Caco-2 (cell line): ENCODE data around the gene PLEKHA4. TPM values are rescaled to one million over a fixed set of nuclear protein-coding genes. Genes with fewer than 3 reads are reported as not detected.

Experiments used
- BruUV-seq: library from RNA; stranded (reverse); fragments of 400-500 nt; replicated peaks from 2 replicates; lab custom pipeline; 2021; lab: Mats Ljungman, UMichigan
- CTCF ChIA-PET: fragments of 300-600 bp; sonication (Branson Sonifier 250); formaldehyde crosslinking; loops from one replicate; lab custom pipeline; 2022; ENCODE audit warnings: antibody characterized with exemption; lab: Charles Lee
- POLR2A ChIA-PET: fragments of 300-600 bp; sonication (Branson Sonifier 250); formaldehyde crosslinking; loops from one replicate; lab custom pipeline; 2022; ENCODE audit warnings: antibody characterized with exemption; lab: Charles Lee
- DNase-seq, 2 experiments: peaks; one replicate each; pipeline versions ENCODE4 v3.0.0 to v3.0.0-alpha.2; 2020 to 2022
- H3K27me3 ChIP-seq: replicated peaks from 2 replicates; pipeline ENCODE4 v1.6.0; 2011; ENCODE audit warnings: low read length; ENCODE audit not compliant: control insufficient read depth, insufficient read depth
- H3K36me3 ChIP-seq: 2 replicates; pipeline ENCODE4 v1.5.1; 2011; ENCODE audit warnings: low read length; ENCODE audit not compliant: control insufficient read depth, insufficient read depth
- H3K4me1 ChIP-seq: fragments of 250-450 bp; sonication (Bioruptor Pico); 2 replicates; pipeline ENCODE4 v1.5.1; 2020; ENCODE audit warnings: mild to moderate bottlenecking
- H3K4me3 ChIP-seq: 2 replicates; pipeline ENCODE4 v1.5.1; 2011; ENCODE audit warnings: low read depth, mild to moderate bottlenecking, control low read depth, low read length
- H3K9me3 ChIP-seq: fragments of 250-450 bp; sonication (Bioruptor Pico); 2 replicates; pipeline ENCODE4 v1.5.1; 2020; ENCODE audit warnings: mild to moderate bottlenecking, moderate library complexity
- H3K27ac Mint-ChIP-seq: one replicate; pipeline ENCODE4 v1.8.0; 2022; ENCODE audit warnings: mixed read lengths; ENCODE audit not compliant: unreplicated experiment
- H3K27me3 Mint-ChIP-seq: one replicate; pipeline ENCODE4 v1.8.0; 2022; ENCODE audit warnings: mixed read lengths; ENCODE audit not compliant: insufficient read depth, unreplicated experiment
- H3K36me3 Mint-ChIP-seq: one replicate; pipeline ENCODE4 v1.8.0; 2022; ENCODE audit warnings: mild to moderate bottlenecking, mixed read lengths; ENCODE audit not compliant: insufficient read depth, unreplicated experiment
- H3K4me1 Mint-ChIP-seq: one replicate; pipeline ENCODE4 v1.8.0; 2022; ENCODE audit warnings: low read depth, mixed read lengths; ENCODE audit not compliant: unreplicated experiment
- H3K4me3 Mint-ChIP-seq: one replicate; pipeline ENCODE4 v1.8.0; 2022; ENCODE audit warnings: mild to moderate bottlenecking, moderate library complexity, mixed read lengths; ENCODE audit not compliant: unreplicated experiment
- H3K9me3 Mint-ChIP-seq: one replicate; pipeline ENCODE4 v1.8.0; 2022; ENCODE audit warnings: mixed read lengths; ENCODE audit not compliant: unreplicated experiment
- intact Hi-C: fragments of 100-400 bp; cut with micrococcal nuclease; formaldehyde crosslinking; loops from one replicate; pipeline ENCODE4 v1.10.0; 2022; ENCODE audit not compliant: unreplicated experiment
- total RNA-seq: library from RNA; stranded (reverse); gene quantifications from 2 replicates; pipeline ENCODE4 v1.2.3, GENCODE V29; 2022
- TF ChIP-seq, protein P1 (sequence below), 2 experiments: fragments of 200-600 bp in 1 of 2; IDR thresholded peaks; 1 replicate in 1 of 2; 2 replicates in 1 of 2; pipeline versions ENCODE4 v1.5.1 to v1.8.0; 2011 to 2022; ENCODE audit warnings: antibody characterized with exemption in 1 of 2, control low read depth in 1 of 2, inconsistent platforms in 1 of 2, low read depth in 1 of 2, low read length in 1 of 2, mild to moderate bottlenecking in 1 of 2, moderate library complexity in 1 of 2; ENCODE audit not compliant: insufficient read depth in 1 of 2, severe bottlenecking in 1 of 2, unreplicated experiment in 1 of 2

Gene PLEKHA4
- total RNA-seq, 1 experiment from 2014 or later: 3.9 TPM

DNA sequence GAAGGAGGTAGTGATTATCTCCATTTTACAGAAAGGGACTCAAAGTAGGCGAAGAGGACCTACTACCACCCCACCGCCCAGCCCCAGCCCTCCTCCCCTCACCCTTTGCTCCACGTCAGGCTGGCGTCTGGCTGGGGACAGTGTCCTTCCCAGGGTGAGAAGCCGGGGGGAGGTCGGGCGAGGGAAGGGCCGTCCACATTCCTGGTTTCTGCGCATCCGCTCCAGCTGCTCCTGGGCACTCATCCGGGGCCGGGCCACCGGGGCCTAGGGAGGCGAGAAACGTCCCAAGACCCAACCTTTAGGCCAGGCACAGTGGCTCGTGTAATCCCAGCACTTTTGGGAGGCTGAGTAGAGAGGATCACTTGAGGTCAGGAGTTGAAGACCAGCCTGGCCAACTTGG lies 27.4 kb downstream of the PLEKHA4 start:
- no peak for DNase-seq
- Mint-ChIP-seq H3K4me1 (peaks cover 7% of the 10 kb centered on the region), H3K27me3 (no peaks in the 10 kb centered on the region), H3K4me3 (no peak overlapping the region), H3K27ac (no peak overlapping the region), H3K9me3 (no peaks in the 10 kb centered on the region), H3K36me3 (peaks cover 23% of the 10 kb centered on the region)
- Histone ChIP-seq H3K9me3 (no peaks in the 10 kb centered on the region), H3K4me1 (peaks cover 8% of the 10 kb centered on the region; the same call in 1 of the 2 replicates), H3K4me3 (no peak overlapping the region), H3K27me3 (no peaks in the 10 kb centered on the region), H3K36me3 (no peaks in the 10 kb centered on the region; the same call in 1 of the 2 replicates)
- POLR2A ChIA-PET: no interaction called here
- CTCF ChIA-PET: interaction anchor here (0.8 to 2.9 kb wide), 4 partner anchors 46 to 130 kb away, joined by 4 to 48 read pairs (median 24); no protein-coding TSS in a partner anchor
- no TSS peak for BruUV-seq
- intact Hi-C loops: loop anchor here (5.0 kb wide), 1 partner anchor 121 kb away; no protein-coding TSS in a partner anchor
- TF ChIP-seq, protein P1, sequence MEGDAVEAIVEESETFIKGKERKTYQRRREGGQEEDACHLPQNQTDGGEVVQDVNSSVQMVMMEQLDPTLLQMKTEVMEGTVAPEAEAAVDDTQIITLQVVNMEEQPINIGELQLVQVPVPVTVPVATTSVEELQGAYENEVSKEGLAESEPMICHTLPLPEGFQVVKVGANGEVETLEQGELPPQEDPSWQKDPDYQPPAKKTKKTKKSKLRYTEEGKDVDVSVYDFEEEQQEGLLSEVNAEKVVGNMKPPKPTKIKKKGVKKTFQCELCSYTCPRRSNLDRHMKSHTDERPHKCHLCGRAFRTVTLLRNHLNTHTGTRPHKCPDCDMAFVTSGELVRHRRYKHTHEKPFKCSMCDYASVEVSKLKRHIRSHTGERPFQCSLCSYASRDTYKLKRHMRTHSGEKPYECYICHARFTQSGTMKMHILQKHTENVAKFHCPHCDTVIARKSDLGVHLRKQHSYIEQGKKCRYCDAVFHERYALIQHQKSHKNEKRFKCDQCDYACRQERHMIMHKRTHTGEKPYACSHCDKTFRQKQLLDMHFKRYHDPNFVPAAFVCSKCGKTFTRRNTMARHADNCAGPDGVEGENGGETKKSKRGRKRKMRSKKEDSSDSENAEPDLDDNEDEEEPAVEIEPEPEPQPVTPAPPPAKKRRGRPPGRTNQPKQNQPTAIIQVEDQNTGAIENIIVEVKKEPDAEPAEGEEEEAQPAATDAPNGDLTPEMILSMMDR (IDR thresholded peaks at IDR 0.05; ENCODE audit: insufficient read depth in 1 of 2, low read depth in 1 of 2, low read length in 1 of 2, severe bottlenecking in 1 of 2, unreplicated experiment in 1 of 2): no peak

DNA sequence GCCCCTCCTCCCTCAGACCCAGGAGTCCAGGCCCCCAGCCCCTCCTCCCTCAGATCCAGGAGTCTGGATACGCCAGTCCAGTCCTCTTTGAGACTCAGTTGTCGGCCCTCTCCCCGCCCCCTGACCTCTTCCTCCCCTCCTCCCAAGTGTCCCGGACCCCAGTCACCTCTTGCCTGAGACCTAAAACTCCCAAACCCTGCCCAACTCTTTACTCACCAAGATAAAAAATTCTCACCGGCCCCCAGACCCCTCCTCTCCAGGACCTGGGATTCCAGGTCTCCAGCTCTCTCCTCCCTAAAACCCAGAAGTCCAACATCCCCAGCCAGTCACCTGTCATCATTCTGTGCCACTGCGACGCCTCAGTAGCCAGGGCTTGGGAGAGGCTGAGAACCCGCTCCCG lies 30.7 kb downstream of the PLEKHA4 start:
- H3K36me3 Mint-ChIP-seq: peaks cover 17% of the 10 kb centered on the region
- H3K9me3 Mint-ChIP-seq: no peaks in the 10 kb centered on the region
- H3K27me3 Mint-ChIP-seq: no peaks in the 10 kb centered on the region
- TF ChIP-seq, protein P1 (IDR thresholded peaks at IDR 0.05; ENCODE audit: insufficient read depth in 1 of 2, low read depth in 1 of 2, low read length in 1 of 2, severe bottlenecking in 1 of 2, unreplicated experiment in 1 of 2): no peak
- no peak overlapping the region for H3K4me3 ChIP-seq
- no peaks in the 10 kb centered on the region for H3K9me3 ChIP-seq
- H3K4me1 Mint-ChIP-seq: peaks cover 4% of the 10 kb centered on the region
- intact Hi-C loops: loop anchor here (5.0 kb wide), 1 partner anchor 200 kb away; the partner anchor contains the start of gene DBP
- no TSS peak for BruUV-seq
- H3K27me3 ChIP-seq: no peaks in the 10 kb centered on the region
- peaks cover 4% of the 10 kb centered on the region; the same call in 1 of the 2 replicates for H3K36me3 ChIP-seq
- H3K4me1 ChIP-seq: peaks cover 6% of the 10 kb centered on the region; the same call in 1 of the 2 replicates
- ChIA-PET CTCF (interaction anchor here (1.9 kb wide), 1 partner anchor 49 kb away, joined by 13 read pairs; no protein-coding TSS in a partner anchor), POLR2A (no interaction called here)
- no peak for DNase-seq
- H3K27ac Mint-ChIP-seq: no peak overlapping the region
- peak overlapping the region; percentile 34 for H3K4me3 Mint-ChIP-seq

DNA sequence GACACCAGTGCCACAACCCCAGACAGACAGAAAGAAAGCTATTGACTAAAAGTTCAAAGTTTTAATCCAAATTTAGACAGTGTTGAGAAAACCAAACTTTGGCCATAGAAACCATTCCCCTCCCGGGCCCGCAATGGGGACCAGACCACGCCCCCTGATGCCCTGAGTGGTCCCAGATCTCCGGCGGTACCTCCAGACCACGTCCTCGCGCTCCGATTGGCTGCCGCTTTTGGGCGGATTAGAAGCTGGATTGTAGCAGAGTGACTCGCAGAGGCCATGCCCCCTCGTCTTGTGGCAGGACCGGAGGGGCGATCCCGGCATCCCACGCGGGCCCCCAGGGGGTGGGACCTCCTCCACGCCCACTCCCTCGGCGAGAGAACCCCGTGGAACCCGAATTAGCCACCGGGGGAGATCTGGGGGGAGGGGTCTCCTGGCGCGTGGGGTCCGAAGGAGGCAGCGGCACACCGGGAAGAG lies 31.3 kb downstream of the PLEKHA4 start:
- Histone ChIP-seq H3K27me3 (no peaks in the 10 kb centered on the region), H3K36me3 (peaks cover 4% of the 10 kb centered on the region; the same call in 1 of the 2 replicates), H3K4me3 (peak overlapping the region; percentile 63), H3K4me1 (peaks cover 4% of the 10 kb centered on the region; the same call in 1 of the 2 replicates), H3K9me3 (no peaks in the 10 kb centered on the region)
- ChIA-PET CTCF (interaction anchor here (0.5 to 2.0 kb wide), 4 partner anchors 30 to 239 kb away, joined by 3 to 30 read pairs (median 12); no protein-coding TSS in a partner anchor), POLR2A (no interaction called here)
- Mint-ChIP-seq H3K4me1 (no peaks in the 10 kb centered on the region), H3K4me3 (peak overlapping the region; percentile 92), H3K9me3 (no peaks in the 10 kb centered on the region), H3K36me3 (peaks cover 13% of the 10 kb centered on the region), H3K27ac (peak overlapping the region; percentile 90), H3K27me3 (no peaks in the 10 kb centered on the region)
- peak in 1 of 2 experiments; percentile 65 for DNase-seq
- intact Hi-C loops: loop anchor here (5.0 kb wide), 1 partner anchor 200 kb away; the partner anchor contains the start of gene DBP
- no TSS peak for BruUV-seq
- TF ChIP-seq, protein P1 (IDR thresholded peaks at IDR 0.05; ENCODE audit: insufficient read depth in 1 of 2, low read depth in 1 of 2, low read length in 1 of 2, severe bottlenecking in 1 of 2, unreplicated experiment in 1 of 2): no peak
